Body of pancreas (tissue), 4 donors: Measurements from ENCODE around the gene ETV3. TPM values are rescaled to one million over a fixed set of nuclear protein-coding genes. Genes with fewer than 3 reads are reported as not detected.

Experiments used
- ATAC-seq: fragments of 150-250 bp; one replicate; pipeline ENCODE4 v1.9.1; 2016
- DNase-seq, 4 donors: peaks; one replicate each; pipeline ENCODE4 v3.0.0-alpha.2; 2019
- H3K27ac ChIP-seq, 4 donors: fragments of 200-600 bp; sonication (generic); 1 replicate in 3 of 4; 2 replicates in 1 of 4; pipeline versions ENCODE4 v1.5.1 to v1.6.1; 2016 to 2019; ENCODE audit warnings: mild to moderate bottlenecking in 1 of 4, mixed read lengths in 1 of 4, moderate library complexity in 1 of 4
- H3K27me3 ChIP-seq, 2 donors: fragments of 200-600 bp; sonication (generic); one replicate each; pipeline ENCODE4 v1.6.0; 2016; ENCODE audit warnings: mild to moderate bottlenecking in 1 of 2
- H3K36me3 ChIP-seq, 2 donors: fragments of 200-600 bp; sonication (generic); replicated peaks in 1 of 2; 2 replicates each; pipeline ENCODE4 v1.5.1; 2016; ENCODE audit warnings: low read depth in 2 of 2; ENCODE audit not compliant: insufficient read depth in 1 of 2
- H3K4me1 ChIP-seq: fragments of 200-600 bp; sonication (generic); one replicate; pipeline ENCODE4 v1.6.0; 2016
- H3K4me3 ChIP-seq, 2 donors: fragments of 200-600 bp; sonication (generic); 1 replicate in 1 of 2; 2 replicates in 1 of 2; pipeline ENCODE4 v1.5.1; 2016 to 2019
- H3K9me3 ChIP-seq, 3 donors: fragments of 200-600 bp; sonication (generic); 1 replicate in 2 of 3; 2 replicates in 1 of 3; pipeline ENCODE4 v1.5.1; 2016
- POLR2A ChIP-seq, 3 donors: fragments of 450-650 bp; IDR thresholded peaks; one replicate each; pipeline ENCODE4 v1.6.1; 2016; ENCODE audit warnings: antibody characterized with exemption in 3 of 3, mild to moderate bottlenecking in 2 of 3
- WGBS, 2 donors: methylation state at CpG; one replicate each; pipeline ENCODE4 v1.1.5; 2017; 5-methylcytosine and 5-hydroxymethylcytosine counted together
- intact Hi-C: fragments of 100-400 bp; cut with DNase I; formaldehyde crosslinking; loops from one replicate; pipeline ENCODE4 v1.15.1; 2023
- total RNA-seq, 2 donors: library from RNA; depleted of rRNA; stranded (reverse); fragments of >200 nt; gene quantifications; one replicate each; pipeline ENCODE4 v1.1.0, GENCODE V29; 2016
- TF ChIP-seq, protein P1 (sequence below), 7 experiments: fragments of 450-650 bp in 4 of 7; fragments of 200-600 bp in 3 of 7; sonication (generic) in 3 of 7; IDR thresholded peaks; one replicate each; pipeline ENCODE4 v1.5.1; 2016 to 2019; ENCODE audit warnings: antibody characterized with exemption in 7 of 7

Gene ETV3
- total RNA-seq, 2 donors from 2014 or later: 5.6 to 11.4 TPM

DNA sequence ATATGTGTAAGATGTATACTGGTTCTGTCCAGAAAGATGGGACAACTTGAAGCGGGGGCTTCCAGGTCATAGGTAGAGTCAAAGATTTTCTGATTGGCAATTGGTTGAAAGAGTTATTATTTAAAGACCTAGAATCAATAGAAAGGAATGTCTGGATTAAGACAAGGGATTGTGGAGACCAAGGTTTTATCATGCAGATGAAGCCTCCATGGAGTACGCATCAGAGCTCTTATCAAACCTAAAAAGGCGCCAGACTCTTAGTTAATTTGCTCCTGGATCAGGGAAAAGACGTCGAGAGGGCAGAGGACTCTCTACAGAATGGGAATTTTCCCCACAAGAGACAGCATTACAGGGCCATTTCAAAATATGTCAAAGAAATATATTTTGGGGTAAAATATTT, 23.7 kb upstream of the ETV3 start:
- intact Hi-C loops: no loop called here
- no peak for ATAC-seq
- no peak overlapping the region for H3K27ac ChIP-seq

DNA sequence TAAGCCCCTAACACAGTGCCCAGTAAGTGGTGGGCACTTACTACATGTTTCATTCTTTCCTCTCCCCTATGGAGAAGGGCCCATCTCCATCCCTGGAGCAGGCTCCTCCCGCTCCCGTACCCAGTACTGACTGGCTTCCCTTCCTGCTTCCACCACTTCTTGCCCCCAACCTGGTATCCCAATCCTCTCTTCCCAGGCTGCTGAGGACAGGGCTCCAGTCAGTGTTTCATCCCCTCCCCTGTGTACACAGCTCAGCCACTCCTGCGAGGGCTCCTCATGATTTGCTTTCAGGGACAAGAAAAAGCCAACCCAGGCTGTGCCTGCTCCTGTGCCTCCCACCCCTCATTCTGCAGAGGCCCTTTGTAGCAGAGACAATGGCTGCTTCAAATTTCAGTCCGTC, 20.8 kb upstream of the ETV3 start:
- WGBS, 2 donors: 50 to 67% methylated on average over 4 of the region's 4 CpGs
- intact Hi-C loops: no loop called here
- Histone ChIP-seq H3K9me3 (no peaks in the 10 kb centered on the region), H3K36me3 (no peaks in the 10 kb centered on the region), H3K4me3 (no peak overlapping the region), H3K4me1 (peaks cover 23% of the 10 kb centered on the region), H3K27me3 (no peaks in the 10 kb centered on the region), H3K27ac (no peak overlapping the region)
- no peak for TF ChIP-seq POLR2A (IDR thresholded peaks at IDR 0.05)
- TF ChIP-seq, protein P1, sequence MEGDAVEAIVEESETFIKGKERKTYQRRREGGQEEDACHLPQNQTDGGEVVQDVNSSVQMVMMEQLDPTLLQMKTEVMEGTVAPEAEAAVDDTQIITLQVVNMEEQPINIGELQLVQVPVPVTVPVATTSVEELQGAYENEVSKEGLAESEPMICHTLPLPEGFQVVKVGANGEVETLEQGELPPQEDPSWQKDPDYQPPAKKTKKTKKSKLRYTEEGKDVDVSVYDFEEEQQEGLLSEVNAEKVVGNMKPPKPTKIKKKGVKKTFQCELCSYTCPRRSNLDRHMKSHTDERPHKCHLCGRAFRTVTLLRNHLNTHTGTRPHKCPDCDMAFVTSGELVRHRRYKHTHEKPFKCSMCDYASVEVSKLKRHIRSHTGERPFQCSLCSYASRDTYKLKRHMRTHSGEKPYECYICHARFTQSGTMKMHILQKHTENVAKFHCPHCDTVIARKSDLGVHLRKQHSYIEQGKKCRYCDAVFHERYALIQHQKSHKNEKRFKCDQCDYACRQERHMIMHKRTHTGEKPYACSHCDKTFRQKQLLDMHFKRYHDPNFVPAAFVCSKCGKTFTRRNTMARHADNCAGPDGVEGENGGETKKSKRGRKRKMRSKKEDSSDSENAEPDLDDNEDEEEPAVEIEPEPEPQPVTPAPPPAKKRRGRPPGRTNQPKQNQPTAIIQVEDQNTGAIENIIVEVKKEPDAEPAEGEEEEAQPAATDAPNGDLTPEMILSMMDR (IDR thresholded peaks at IDR 0.05): no peak
- ATAC-seq: no peak
- no peak for DNase-seq

More for the DNA sequence above, 23.7 kb upstream of the ETV3 start:
- Histone ChIP-seq H3K36me3 (no peaks in the 10 kb centered on the region), H3K9me3 (no peaks in the 10 kb centered on the region), H3K27me3 (no peaks in the 10 kb centered on the region), H3K4me1 (peaks cover 3% of the 10 kb centered on the region), H3K4me3 (no peak overlapping the region)
- 69 to 83% methylated on average over 5 of the region's 5 CpGs for WGBS, 2 donors
- TF ChIP-seq POLR2A (IDR thresholded peaks at IDR 0.05): no peak
- TF ChIP-seq, protein P1 (IDR thresholded peaks at IDR 0.05): no peak
- no peak for DNase-seq

DNA sequence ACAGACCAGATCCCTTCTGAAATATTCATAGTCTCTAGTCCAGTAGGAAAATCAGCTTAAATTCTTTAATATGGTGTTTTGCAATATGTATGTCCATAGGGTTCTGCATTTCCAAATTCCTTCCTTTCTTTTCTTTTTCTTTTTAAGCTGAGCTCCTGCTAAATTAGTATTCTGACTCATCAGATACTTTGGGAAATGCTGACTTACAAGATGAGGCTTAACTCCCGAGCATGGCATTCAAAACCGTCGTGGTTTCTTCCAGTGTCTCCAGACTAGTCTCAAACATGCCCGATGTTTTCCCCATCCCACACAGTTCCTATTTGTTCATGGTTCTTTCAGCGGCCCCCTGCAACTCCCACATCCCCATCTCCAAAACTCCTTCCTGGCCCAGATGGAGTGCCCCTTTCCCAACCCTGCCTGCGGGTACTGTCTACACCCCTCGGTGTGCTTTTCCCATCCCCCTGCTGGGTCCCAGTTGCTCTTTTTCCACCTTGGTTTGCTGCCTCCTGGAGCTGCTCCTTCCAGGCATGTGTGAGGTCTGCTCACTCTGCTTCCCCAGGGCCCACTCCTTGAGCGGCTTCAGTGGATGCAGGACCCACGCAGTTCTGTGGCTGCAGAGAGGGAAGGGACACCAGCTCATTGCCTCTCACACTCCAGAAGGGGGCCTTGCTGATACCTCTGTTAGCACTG, 19.5 kb upstream of the ETV3 start:
- no peak for TF ChIP-seq POLR2A (IDR thresholded peaks at IDR 0.05)
- TF ChIP-seq, protein P1 (IDR thresholded peaks at IDR 0.05): no peak
- H3K27ac ChIP-seq: no peak overlapping the region
- intact Hi-C loops: no loop called here
- H3K9me3 ChIP-seq: no peaks in the 10 kb centered on the region
- peaks cover 21% of the 10 kb centered on the region for H3K4me1 ChIP-seq
- ATAC-seq (no peak), DNase-seq (no peak)
- H3K27me3 ChIP-seq: no peaks in the 10 kb centered on the region
- no peak overlapping the region for H3K4me3 ChIP-seq
- no peaks in the 10 kb centered on the region for H3K36me3 ChIP-seq
- WGBS, 2 donors: 56 to 67% methylated on average over 9 of the region's 9 CpGs

DNA sequence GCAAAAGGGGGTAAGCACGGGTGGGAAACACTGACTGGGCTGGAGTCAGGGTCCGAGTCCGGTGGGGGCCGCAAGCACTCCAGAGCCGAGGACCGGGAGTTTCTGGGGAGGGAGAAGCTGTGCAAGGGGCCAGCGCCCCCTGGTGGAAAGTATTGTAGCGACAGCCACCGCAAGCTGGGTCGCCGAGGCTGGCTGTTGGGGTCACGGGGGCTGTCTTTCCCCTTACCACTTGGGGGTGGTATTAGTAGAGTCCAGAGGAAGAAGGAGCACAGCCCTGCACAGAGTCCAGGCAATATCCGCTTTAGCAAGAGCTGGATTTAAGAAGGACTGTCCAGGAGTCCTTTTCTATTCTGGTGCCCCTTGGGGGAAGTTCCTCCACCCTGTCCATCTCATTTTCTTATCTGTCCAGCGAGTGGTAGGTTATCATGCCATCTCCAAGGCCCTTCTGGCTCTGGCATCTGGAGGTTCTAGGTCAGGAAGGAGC, 17.9 kb upstream of the ETV3 start:
- peaks cover 21% of the 10 kb centered on the region for H3K4me1 ChIP-seq
- H3K9me3 ChIP-seq: no peaks in the 10 kb centered on the region
- ATAC-seq (peak; percentile 68), DNase-seq (peak; percentile 69 to 79 (median 76))
- intact Hi-C loops: no loop called here
- H3K27ac ChIP-seq: no peak overlapping the region
- no peaks in the 10 kb centered on the region for H3K36me3 ChIP-seq
- H3K27me3 ChIP-seq: no peaks in the 10 kb centered on the region
- H3K4me3 ChIP-seq: no peak overlapping the region
- no peak for TF ChIP-seq POLR2A (IDR thresholded peaks at IDR 0.05)
- TF ChIP-seq, protein P1 (IDR thresholded peaks at IDR 0.05): peak; percentile 84 to 98 (median 92)
- WGBS, 2 donors: 1% methylated on average over 13 to 14 of the region's 14 CpGs

DNA sequence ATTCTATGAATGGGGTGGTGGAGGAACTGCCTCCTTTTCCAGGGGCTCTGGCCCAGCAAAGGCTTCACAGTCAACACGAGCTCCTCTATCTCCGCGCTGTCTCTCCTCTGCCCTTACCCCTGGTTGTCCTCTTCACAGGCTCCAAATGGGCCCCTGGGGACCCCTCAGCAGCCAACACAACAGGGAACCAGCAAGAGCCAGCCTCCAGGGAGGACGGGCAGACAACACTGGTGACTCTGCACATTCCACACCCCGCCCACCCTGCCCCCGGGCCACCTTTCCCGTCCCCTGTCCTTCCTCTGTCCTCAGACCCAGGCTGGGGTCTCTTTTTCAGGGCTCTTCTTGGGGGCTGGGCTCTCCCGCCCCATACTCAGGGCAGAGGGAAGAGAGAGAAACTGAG, 17.5 kb upstream of the ETV3 start:
- H3K4me3 ChIP-seq: no peak overlapping the region
- intact Hi-C loops: loop anchor here (2.0 kb wide), 1 partner anchor 65 kb away; no protein-coding TSS in a partner anchor
- 9 to 15% methylated on average over 8 of the region's 8 CpGs for WGBS, 2 donors

More for the DNA sequence above, 17.5 kb upstream of the ETV3 start:
- H3K36me3 ChIP-seq: no peaks in the 10 kb centered on the region
- no peaks in the 10 kb centered on the region for H3K27me3 ChIP-seq
- TF ChIP-seq POLR2A (IDR thresholded peaks at IDR 0.05): no peak
- TF ChIP-seq, protein P1 (IDR thresholded peaks at IDR 0.05): no peak
- ATAC-seq (peak; percentile 16), DNase-seq (peak in 1 of 4 donors; percentile 15)
- peaks cover 21% of the 10 kb centered on the region for H3K4me1 ChIP-seq
- no peaks in the 10 kb centered on the region for H3K9me3 ChIP-seq
- H3K27ac ChIP-seq: no peak overlapping the region
